ENCODE results near the gene PI4K2A. TPM values are rescaled to one million over a fixed set of nuclear protein-coding genes. Genes with fewer than 3 reads are reported as not detected.
"Not testable (repeated sequence)": the region's sequence is repeated elsewhere in the genome, so short reads cannot be mapped to it uniquely, and the experiment has no call there.

The PI4K2A gene
- total RNA-seq, 2 donors from 2014 or later = 15.4 to 16.6 TPM

- no peaks in the 10 kb centered on the region for H3K4me1 Mint-ChIP-seq (ENCODE audit: low read depth)
- H3K27ac Mint-ChIP-seq = no peak overlapping the region
- H3K4me3 Mint-ChIP-seq = no peak overlapping the region
- ATAC-seq (replicated peaks in 1 of 2) (no peak), DNase-seq (no peak)
- no peaks in the 10 kb centered on the region for H3K9me3 Mint-ChIP-seq
- H3K36me3 Mint-ChIP-seq (ENCODE audit: insufficient read depth in 2 of 2) = peaks cover 0 to 12% of the 10 kb centered on the region in 2 donors
- H3K27me3 Mint-ChIP-seq (ENCODE audit: low read depth) = no peaks in the 10 kb centered on the region
Measured at GRCh38 chr10:97666992-97667391, 26.5 kb downstream of the PI4K2A start.

- Mint-ChIP-seq H3K4me3 (no peak overlapping the region), H3K27me3 (ENCODE audit: low read depth) (no peaks in the 10 kb centered on the region), H3K27ac (no peak overlapping the region), H3K36me3 (ENCODE audit: insufficient read depth in 2 of 2) (peaks cover 0 to 10% of the 10 kb centered on the region in 2 donors), H3K9me3 (no peaks in the 10 kb centered on the region), H3K4me1 (ENCODE audit: low read depth) (no peaks in the 10 kb centered on the region)
- no peak for DNase-seq
- no peak for ATAC-seq (replicated peaks in 1 of 2)
Measured at GRCh38 chr10:97667463-97667862, 27.0 kb downstream of the PI4K2A start.

- peaks cover 0 to 6% of the 10 kb centered on the region in 2 donors for H3K36me3 Mint-ChIP-seq (ENCODE audit: insufficient read depth in 2 of 2)
- H3K27ac Mint-ChIP-seq = no peak overlapping the region
- H3K4me3 Mint-ChIP-seq = no peak overlapping the region
- no peaks in the 10 kb centered on the region for H3K27me3 Mint-ChIP-seq (ENCODE audit: low read depth)
- H3K9me3 Mint-ChIP-seq = no peaks in the 10 kb centered on the region
- no peak for ATAC-seq (replicated peaks in 1 of 2)
- DNase-seq = no peak
- peaks cover 10% of the 10 kb centered on the region for H3K4me1 Mint-ChIP-seq (ENCODE audit: low read depth)
Measured at GRCh38 chr10:97669571-97669970, 29.1 kb downstream of the PI4K2A start.

GRCh38 chr10:97673736-97674525 lies 33.5 kb downstream of the PI4K2A start:
- DNase-seq (peak; percentile 31 to 52), ATAC-seq (replicated peaks in 1 of 2) (peak; percentile 79 to 86)
- Mint-ChIP-seq H3K4me1 (ENCODE audit: low read depth) (peaks cover 15% of the 10 kb centered on the region), H3K27me3 (ENCODE audit: low read depth) (no peaks in the 10 kb centered on the region), H3K9me3 (no peaks in the 10 kb centered on the region), H3K36me3 (ENCODE audit: insufficient read depth in 2 of 2) (no peaks in the 10 kb centered on the region), H3K4me3 (no peak overlapping the region), H3K27ac (no peak overlapping the region)

- Mint-ChIP-seq H3K36me3 (ENCODE audit: insufficient read depth in 2 of 2) (no peaks in the 10 kb centered on the region), H3K4me3 (no peak overlapping the region), H3K9me3 (no peaks in the 10 kb centered on the region), H3K4me1 (ENCODE audit: low read depth) (peaks cover 15% of the 10 kb centered on the region), H3K27me3 (ENCODE audit: low read depth) (no peaks in the 10 kb centered on the region), H3K27ac (no peak overlapping the region)
- ATAC-seq (replicated peaks in 1 of 2) (no peak), DNase-seq (no peak)
Measured at GRCh38 chr10:97675222-97675621, 34.8 kb downstream of the PI4K2A start.

GRCh38 chr10:97676770-97677581 lies 36.5 kb downstream of the PI4K2A start:
- H3K27ac Mint-ChIP-seq = no peak overlapping the region
- peaks cover 15% of the 10 kb centered on the region for H3K4me1 Mint-ChIP-seq (ENCODE audit: low read depth)
- no peaks in the 10 kb centered on the region for H3K36me3 Mint-ChIP-seq (ENCODE audit: insufficient read depth in 2 of 2)
- H3K9me3 Mint-ChIP-seq = no peaks in the 10 kb centered on the region
- H3K4me3 Mint-ChIP-seq = no peak overlapping the region
- peak; percentile 32 to 44 for DNase-seq
- ATAC-seq (replicated peaks in 1 of 2) = peak; percentile 68 to 77
- no peaks in the 10 kb centered on the region for H3K27me3 Mint-ChIP-seq (ENCODE audit: low read depth)

- H3K27ac Mint-ChIP-seq = no peak overlapping the region
- no peaks in the 10 kb centered on the region for H3K36me3 Mint-ChIP-seq (ENCODE audit: insufficient read depth in 2 of 2)
- H3K4me1 Mint-ChIP-seq (ENCODE audit: low read depth) = peaks cover 5% of the 10 kb centered on the region
- no peak overlapping the region for H3K4me3 Mint-ChIP-seq
- no peaks in the 10 kb centered on the region for H3K9me3 Mint-ChIP-seq
- H3K27me3 Mint-ChIP-seq (ENCODE audit: low read depth) = no peaks in the 10 kb centered on the region
- DNase-seq (no peak), ATAC-seq (replicated peaks in 1 of 2) (no peak)
Measured at GRCh38 chr10:97679594-97679993, 39.1 kb downstream of the PI4K2A start.

GRCh38 chr10:97682042-97682441 lies 41.6 kb downstream of the PI4K2A start:
- Mint-ChIP-seq H3K27ac (no peak overlapping the region), H3K4me1 (ENCODE audit: low read depth) (peaks cover 8% of the 10 kb centered on the region), H3K9me3 (no peaks in the 10 kb centered on the region), H3K27me3 (ENCODE audit: low read depth) (no peaks in the 10 kb centered on the region), H3K4me3 (no peak overlapping the region), H3K36me3 (ENCODE audit: insufficient read depth in 2 of 2) (no peaks in the 10 kb centered on the region)
- no peak for DNase-seq
- ATAC-seq (replicated peaks in 1 of 2) = no peak

- no peaks in the 10 kb centered on the region for H3K36me3 Mint-ChIP-seq (ENCODE audit: insufficient read depth in 2 of 2)
- DNase-seq (no peak), ATAC-seq (replicated peaks in 1 of 2) (no peak)
- peaks cover 16% of the 10 kb centered on the region for H3K4me1 Mint-ChIP-seq (ENCODE audit: low read depth)
- H3K4me3 Mint-ChIP-seq = no peak overlapping the region
- H3K9me3 Mint-ChIP-seq = no peaks in the 10 kb centered on the region
- no peak overlapping the region for H3K27ac Mint-ChIP-seq
- H3K27me3 Mint-ChIP-seq (ENCODE audit: low read depth) = no peaks in the 10 kb centered on the region
Measured at GRCh38 chr10:97683556-97684367, 43.3 kb downstream of the PI4K2A start.

- not testable (repeated sequence) for H3K27ac Mint-ChIP-seq; H3K36me3 Mint-ChIP-seq (ENCODE audit: insufficient read depth in 2 of 2); H3K9me3 Mint-ChIP-seq; DNase-seq; ATAC-seq (replicated peaks in 1 of 2); H3K4me3 Mint-ChIP-seq; H3K27me3 Mint-ChIP-seq (ENCODE audit: low read depth)
- peaks cover 16% of the 10 kb centered on the region for H3K4me1 Mint-ChIP-seq (ENCODE audit: low read depth)
Measured at GRCh38 chr10:97684368-97684713, 43.9 kb downstream of the PI4K2A start.

GRCh38 chr10:97684866-97685394 lies 44.5 kb downstream of the PI4K2A start:
- ATAC-seq (replicated peaks in 1 of 2) (no peak), DNase-seq (no peak)
- no peaks in the 10 kb centered on the region for H3K9me3 Mint-ChIP-seq
- no peaks in the 10 kb centered on the region for H3K36me3 Mint-ChIP-seq (ENCODE audit: insufficient read depth in 2 of 2)
- peak overlapping the region in 1 of 2 donors; percentile 47 for H3K4me3 Mint-ChIP-seq
- peaks cover 16% of the 10 kb centered on the region for H3K4me1 Mint-ChIP-seq (ENCODE audit: low read depth)
- no peaks in the 10 kb centered on the region for H3K27me3 Mint-ChIP-seq (ENCODE audit: low read depth)
- no peak overlapping the region for H3K27ac Mint-ChIP-seq

- Mint-ChIP-seq H3K36me3 (ENCODE audit: insufficient read depth in 2 of 2) (no peaks in the 10 kb centered on the region), H3K9me3 (no peaks in the 10 kb centered on the region), H3K4me3 (peak overlapping the region; percentile 47 to 82), H3K27me3 (ENCODE audit: low read depth) (no peaks in the 10 kb centered on the region), H3K27ac (no peak overlapping the region), H3K4me1 (ENCODE audit: low read depth) (peaks cover 16% of the 10 kb centered on the region)
- ATAC-seq (replicated peaks in 1 of 2) (no peak), DNase-seq (no peak)
Measured at GRCh38 chr10:97685395-97685958, 45.0 kb downstream of the PI4K2A start.

Measured in activated T-cell treated with anti-CD3 and anti-CD28 coated beads, Interleukin-2, amount 50 U/mL, for 72 hours (primary cell).